RWPE1 (cell line): ENCODE results near the gene USF2.

Experiments
- CTCF ChIA-PET: fragments of 350-600 bp; sonication (Branson Sonifier 250); formaldehyde crosslinking; extraction: SDS; loops from one replicate; lab custom pipeline; 2021; lab: Yijun Ruan, JAX
- POLR2A ChIA-PET: fragments of 400-600 bp; formaldehyde crosslinking; extraction: SDS; loops from one replicate; lab custom pipeline; 2020; ENCODE audit warnings: antibody characterized with exemption; ENCODE audit not compliant: low non-redundant PET; lab: Yijun Ruan, JAX
- DNase-seq: peaks from one replicate; pipeline ENCODE4 v3.0.0; 2012; ENCODE audit warnings: low spot score
- H3K27ac ChIP-seq: fragments of 450-650 bp; 2 replicates; pipeline ENCODE4 v1.5.1; 2017
- TF ChIP-seq, protein P1 (sequence below): fragments of 450-650 bp; conservative IDR thresholded peaks from 2 replicates; pipeline ENCODE4 v1.5.1; 2017; ENCODE audit warnings: low read depth, mild to moderate bottlenecking

USF2 gene

DNA sequence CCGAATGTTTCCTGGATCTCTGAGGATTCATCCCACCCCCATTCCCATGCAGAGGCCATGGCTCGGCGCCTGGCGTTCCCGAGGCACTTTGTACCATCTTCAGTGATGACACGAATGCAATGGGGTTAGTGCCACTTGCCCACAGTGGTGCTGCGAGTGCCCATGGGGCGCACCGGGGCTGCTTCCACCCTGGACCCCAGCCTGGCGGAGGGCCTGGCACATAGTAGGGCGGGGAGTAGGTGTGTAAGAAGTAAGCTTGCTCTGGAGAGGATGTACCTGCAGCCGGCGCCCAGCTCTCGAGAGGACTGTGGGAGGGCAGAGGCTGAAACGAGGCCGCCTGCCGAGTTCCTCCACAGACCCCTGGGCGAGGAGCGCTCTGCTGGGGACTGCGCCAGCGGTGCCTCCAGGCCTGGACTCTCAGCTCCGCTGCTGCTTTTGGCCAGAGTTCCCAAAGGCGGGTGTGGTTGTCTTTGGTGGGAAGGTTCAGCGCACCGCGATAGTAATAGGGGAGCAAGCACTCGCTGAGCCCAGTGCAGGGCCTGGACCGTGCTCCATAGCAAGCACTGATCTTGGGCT, 8.0 kb downstream of the USF2 start:
- CTCF ChIA-PET: no interaction called here
- TF ChIP-seq, protein P1, sequence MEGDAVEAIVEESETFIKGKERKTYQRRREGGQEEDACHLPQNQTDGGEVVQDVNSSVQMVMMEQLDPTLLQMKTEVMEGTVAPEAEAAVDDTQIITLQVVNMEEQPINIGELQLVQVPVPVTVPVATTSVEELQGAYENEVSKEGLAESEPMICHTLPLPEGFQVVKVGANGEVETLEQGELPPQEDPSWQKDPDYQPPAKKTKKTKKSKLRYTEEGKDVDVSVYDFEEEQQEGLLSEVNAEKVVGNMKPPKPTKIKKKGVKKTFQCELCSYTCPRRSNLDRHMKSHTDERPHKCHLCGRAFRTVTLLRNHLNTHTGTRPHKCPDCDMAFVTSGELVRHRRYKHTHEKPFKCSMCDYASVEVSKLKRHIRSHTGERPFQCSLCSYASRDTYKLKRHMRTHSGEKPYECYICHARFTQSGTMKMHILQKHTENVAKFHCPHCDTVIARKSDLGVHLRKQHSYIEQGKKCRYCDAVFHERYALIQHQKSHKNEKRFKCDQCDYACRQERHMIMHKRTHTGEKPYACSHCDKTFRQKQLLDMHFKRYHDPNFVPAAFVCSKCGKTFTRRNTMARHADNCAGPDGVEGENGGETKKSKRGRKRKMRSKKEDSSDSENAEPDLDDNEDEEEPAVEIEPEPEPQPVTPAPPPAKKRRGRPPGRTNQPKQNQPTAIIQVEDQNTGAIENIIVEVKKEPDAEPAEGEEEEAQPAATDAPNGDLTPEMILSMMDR: no peak
- no peak for DNase-seq
- no peak overlapping the region for H3K27ac ChIP-seq
- POLR2A ChIA-PET: no interaction called here

DNA sequence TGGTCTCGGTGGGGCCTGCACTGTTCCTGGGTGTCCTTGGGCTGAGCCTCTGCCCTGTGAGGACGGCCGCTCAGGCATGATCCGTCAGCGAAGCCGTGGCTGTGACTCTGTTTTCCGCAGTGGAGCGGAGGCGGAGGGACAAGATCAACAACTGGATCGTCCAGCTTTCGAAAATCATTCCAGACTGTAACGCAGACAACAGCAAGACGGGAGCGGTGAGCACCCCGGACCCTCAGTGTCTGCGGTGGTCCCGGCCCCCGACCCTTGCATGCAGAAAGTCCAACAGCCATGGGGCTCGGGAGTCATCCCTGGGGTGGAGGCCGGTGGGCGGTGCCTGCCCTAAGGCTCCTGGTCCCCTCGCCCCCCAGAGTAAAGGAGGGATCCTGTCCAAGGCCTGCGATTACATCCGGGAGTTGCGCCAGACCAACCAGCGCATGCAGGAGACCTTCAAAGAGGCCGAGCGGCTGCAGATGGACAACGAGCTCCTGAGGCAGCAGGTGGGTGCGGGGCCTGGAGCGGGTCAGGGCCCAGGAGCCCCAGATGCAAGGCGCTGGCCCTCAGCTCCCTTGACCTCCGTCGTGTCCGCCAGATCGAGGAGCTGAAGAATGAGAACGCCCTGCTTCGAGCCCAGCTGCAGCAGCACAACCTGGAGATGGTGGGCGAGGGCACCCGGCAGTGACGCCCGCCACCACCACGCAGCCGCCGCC, 10.0 kb downstream of the USF2 start:
- CTCF ChIA-PET: no interaction called here
- peak overlapping the region; percentile 21 for H3K27ac ChIP-seq
- no peak for DNase-seq
- POLR2A ChIA-PET: interaction anchor here (0.5 kb wide), 1 partner anchor 31 kb away, joined by 5 read pairs; no protein-coding TSS in a partner anchor
- TF ChIP-seq, protein P1: no peak

DNA sequence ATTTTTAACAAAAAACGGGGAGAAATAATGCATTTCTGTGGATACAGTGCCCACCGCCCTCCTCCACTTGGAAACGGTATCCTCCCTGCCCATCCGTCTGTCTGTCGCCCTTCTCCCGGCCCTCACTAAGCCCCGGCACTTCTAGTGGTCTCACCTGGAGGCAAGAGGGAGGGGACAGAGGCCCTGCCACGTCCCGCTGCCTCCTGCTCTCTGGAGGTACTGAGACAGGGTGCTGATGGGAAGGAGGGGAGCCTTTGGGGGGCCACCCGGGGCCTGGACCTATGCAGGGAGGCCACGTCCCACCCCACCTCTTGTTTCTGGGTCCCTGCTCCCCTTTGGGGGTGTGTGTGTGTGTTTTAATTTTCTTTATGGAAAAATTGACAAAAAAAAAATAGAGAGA, 10.6 kb downstream of the USF2 start:
- CTCF ChIA-PET: no interaction called here
- POLR2A ChIA-PET: interaction anchor here (0.5 kb wide), 1 partner anchor 30 kb away, joined by 5 read pairs; no protein-coding TSS in a partner anchor
- no peak for DNase-seq
- H3K27ac ChIP-seq: no peak overlapping the region
- TF ChIP-seq, protein P1: no peak

DNA sequence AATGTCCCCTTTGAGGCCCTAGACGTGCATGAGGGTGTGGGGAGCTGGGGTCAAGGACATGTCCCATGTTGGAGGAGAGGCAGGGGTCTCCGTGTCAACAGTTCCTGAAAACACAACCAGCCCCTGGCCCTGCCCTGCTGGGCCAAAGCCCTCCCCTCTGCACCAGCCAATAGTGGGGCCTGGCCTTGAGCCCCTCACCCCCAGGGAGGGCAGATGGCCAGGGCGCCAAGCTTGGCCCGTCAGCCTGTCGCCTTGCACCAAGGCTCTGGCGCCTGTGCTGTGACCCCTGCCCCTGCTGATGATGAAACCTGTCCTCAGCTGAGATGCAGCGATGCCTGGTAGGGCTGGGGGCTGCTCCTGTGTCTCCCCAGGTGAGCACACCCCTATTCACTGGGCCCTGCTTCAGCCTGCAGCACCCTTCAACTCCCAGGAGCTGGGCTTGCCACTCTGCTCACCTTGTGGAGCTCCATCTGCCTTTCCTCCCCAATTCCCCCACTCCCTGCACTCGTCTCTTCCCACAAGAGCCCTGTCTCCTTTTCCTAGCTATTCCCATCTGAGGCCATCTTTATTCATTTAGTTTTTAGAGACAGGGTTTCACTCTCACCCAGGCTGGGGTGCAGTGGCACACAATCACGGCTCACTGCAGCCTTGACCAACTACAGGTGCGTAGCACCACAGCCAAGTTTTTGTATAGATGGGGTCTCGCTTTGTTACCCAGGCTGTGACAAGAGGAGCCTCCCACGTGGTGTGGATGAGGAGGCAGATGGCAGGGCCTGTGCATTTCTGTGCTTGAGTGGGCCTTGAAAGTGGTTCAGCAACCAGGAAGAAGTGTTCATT, 11.4 kb downstream of the USF2 start:
- ChIA-PET POLR2A (interaction anchor here (1.0 kb wide), 1 partner anchor 13 kb away, joined by 3 read pairs; no protein-coding TSS in a partner anchor), CTCF (interaction anchor here (0.8 kb wide), 1 partner anchor 10 kb away, joined by 4 read pairs; no protein-coding TSS in a partner anchor)
- no peak overlapping the region for H3K27ac ChIP-seq
- TF ChIP-seq, protein P1: no peak
- DNase-seq: no peak

DNA sequence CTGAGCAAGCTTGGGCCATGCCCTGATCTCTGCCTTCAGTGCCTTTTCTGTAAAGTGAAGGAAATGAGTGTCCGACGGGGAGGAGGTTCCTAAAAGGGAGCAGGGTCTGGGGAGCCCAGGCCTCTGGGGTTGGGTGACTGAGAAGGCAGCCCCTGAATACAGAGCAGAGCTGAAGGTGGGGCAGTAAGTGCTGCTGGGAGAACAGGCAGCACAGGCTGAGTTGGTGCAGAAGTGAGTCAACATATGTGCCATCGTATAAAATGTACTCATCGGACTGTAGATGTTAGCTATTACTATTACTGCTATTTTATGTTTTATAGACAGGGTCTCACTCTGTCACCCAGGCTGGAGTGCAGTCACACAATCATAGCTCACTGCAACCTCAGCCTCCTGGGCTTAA, 12.5 kb downstream of the USF2 start:
- ChIA-PET POLR2A (interaction anchor here (1.0 kb wide), 1 partner anchor 14 kb away, joined by 3 read pairs; no protein-coding TSS in a partner anchor), CTCF (no interaction called here)
- no peak overlapping the region for H3K27ac ChIP-seq
- TF ChIP-seq, protein P1: no peak
- DNase-seq: no peak
